Upper lobe of right lung (tissue), 1 donor: Measurements from ENCODE around the gene GPR156. TPM values are rescaled to one million over a fixed set of nuclear protein-coding genes. Genes with fewer than 3 reads are reported as not detected.

ENCODE experiments used
- ATAC-seq: fragments of 200-7000 bp; cut with Tn5 transposase; one replicate; pipeline ENCODE4 v1.9.1; 2020; ENCODE audit warnings: mild to moderate bottlenecking, moderate library complexity
- DNase-seq: peaks from one replicate; pipeline ENCODE4 v3.0.0-alpha.2; 2020
- H3K27ac ChIP-seq: fragments of 200-600 bp; one replicate; pipeline ENCODE4 v1.8.0; 2022
- H3K27me3 ChIP-seq: fragments of 200-600 bp; one replicate; pipeline ENCODE4 v1.8.0; 2022; ENCODE audit warnings: mild to moderate bottlenecking
- H3K36me3 ChIP-seq: fragments of 200-600 bp; one replicate; pipeline ENCODE4 v1.8.0; 2022
- H3K4me1 ChIP-seq: fragments of 200-600 bp; one replicate; pipeline ENCODE4 v1.8.0; 2022
- H3K4me3 ChIP-seq: fragments of 200-600 bp; one replicate; pipeline ENCODE4 v1.8.0; 2022; ENCODE audit warnings: mild to moderate bottlenecking
- H3K9me3 ChIP-seq: fragments of 200-600 bp; one replicate; pipeline ENCODE4 v1.8.0; 2022
- intact Hi-C: fragments of 100-400 bp; cut with DNase I; formaldehyde crosslinking; loops from one replicate; pipeline ENCODE4 v1.11.0; 2022
- total RNA-seq: library from RNA; stranded (reverse); fragmentation: NEBNext Ultra II Directional; extraction: Animal tissue kit (Norgen Biotek cat#: 25700); gene quantifications from one replicate; pipeline ENCODE4 v1.2.1, GENCODE V29; 2021
- TF ChIP-seq, protein P1 (sequence below): fragments of 200-600 bp; IDR thresholded peaks from one replicate; pipeline ENCODE4 v1.8.0; 2022; ENCODE audit warnings: antibody characterized with exemption
- donor health status: DM: no; HTN: yes; CAD: no; lungs with severe emphysema.

Gene GPR156
- total RNA-seq, 1 donor from 2014 or later = 0.09 TPM

- H3K4me1 ChIP-seq = no peaks in the 10 kb centered on the region
- H3K27me3 ChIP-seq = no peaks in the 10 kb centered on the region
- H3K4me3 ChIP-seq = no peak overlapping the region
- DNase-seq (no peak), ATAC-seq (no peak)
- no peaks in the 10 kb centered on the region for H3K9me3 ChIP-seq
- TF ChIP-seq, protein P1, sequence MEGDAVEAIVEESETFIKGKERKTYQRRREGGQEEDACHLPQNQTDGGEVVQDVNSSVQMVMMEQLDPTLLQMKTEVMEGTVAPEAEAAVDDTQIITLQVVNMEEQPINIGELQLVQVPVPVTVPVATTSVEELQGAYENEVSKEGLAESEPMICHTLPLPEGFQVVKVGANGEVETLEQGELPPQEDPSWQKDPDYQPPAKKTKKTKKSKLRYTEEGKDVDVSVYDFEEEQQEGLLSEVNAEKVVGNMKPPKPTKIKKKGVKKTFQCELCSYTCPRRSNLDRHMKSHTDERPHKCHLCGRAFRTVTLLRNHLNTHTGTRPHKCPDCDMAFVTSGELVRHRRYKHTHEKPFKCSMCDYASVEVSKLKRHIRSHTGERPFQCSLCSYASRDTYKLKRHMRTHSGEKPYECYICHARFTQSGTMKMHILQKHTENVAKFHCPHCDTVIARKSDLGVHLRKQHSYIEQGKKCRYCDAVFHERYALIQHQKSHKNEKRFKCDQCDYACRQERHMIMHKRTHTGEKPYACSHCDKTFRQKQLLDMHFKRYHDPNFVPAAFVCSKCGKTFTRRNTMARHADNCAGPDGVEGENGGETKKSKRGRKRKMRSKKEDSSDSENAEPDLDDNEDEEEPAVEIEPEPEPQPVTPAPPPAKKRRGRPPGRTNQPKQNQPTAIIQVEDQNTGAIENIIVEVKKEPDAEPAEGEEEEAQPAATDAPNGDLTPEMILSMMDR = no peak
- H3K27ac ChIP-seq = no peak overlapping the region
- intact Hi-C loops = no loop called here
- H3K36me3 ChIP-seq = no peaks in the 10 kb centered on the region
These were observed 12.7 kb downstream of the GPR156 start for GRCh38 chr3:120272286-120272685.

GRCh38 chr3:120265989-120266388, 19.0 kb downstream of the GPR156 start:
- Histone ChIP-seq H3K27ac (no peak overlapping the region), H3K4me1 (no peaks in the 10 kb centered on the region), H3K27me3 (no peaks in the 10 kb centered on the region), H3K4me3 (no peak overlapping the region), H3K36me3 (no peaks in the 10 kb centered on the region), H3K9me3 (no peaks in the 10 kb centered on the region)
- DNase-seq (no peak), ATAC-seq (no peak)
- intact Hi-C loops = no loop called here
- TF ChIP-seq, protein P1 = no peak

DNA sequence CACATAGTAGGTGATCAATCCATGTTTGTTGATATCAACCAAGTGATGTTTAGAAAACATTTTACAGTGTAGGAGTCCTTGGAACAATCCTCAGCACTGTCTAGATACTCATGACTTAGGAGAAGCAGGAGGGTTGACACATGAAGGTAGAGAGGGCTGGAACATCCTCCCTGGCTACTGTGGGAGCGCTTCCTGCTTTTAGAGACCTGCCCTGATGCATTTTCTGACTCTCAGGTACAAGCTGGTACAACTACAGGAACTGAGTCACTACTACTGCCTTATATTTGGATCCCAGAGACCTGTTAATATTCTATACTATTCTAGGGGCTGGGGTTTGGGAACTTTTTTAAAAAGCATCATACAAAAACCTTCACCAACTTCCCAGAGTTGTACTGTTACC, 20.1 kb downstream of the GPR156 start:
- no peaks in the 10 kb centered on the region for H3K36me3 ChIP-seq
- ATAC-seq (no peak), DNase-seq (no peak)
- no peak overlapping the region for H3K27ac ChIP-seq
- no peak overlapping the region for H3K4me3 ChIP-seq
- no peaks in the 10 kb centered on the region for H3K9me3 ChIP-seq
- TF ChIP-seq, protein P1 = no peak
- H3K4me1 ChIP-seq = no peaks in the 10 kb centered on the region
- H3K27me3 ChIP-seq = no peaks in the 10 kb centered on the region
- intact Hi-C loops = no loop called here

GRCh38 chr3:120263792-120264191, 21.2 kb downstream of the GPR156 start:
- Histone ChIP-seq H3K27ac (no peak overlapping the region), H3K9me3 (no peaks in the 10 kb centered on the region), H3K36me3 (no peaks in the 10 kb centered on the region), H3K4me3 (no peak overlapping the region), H3K4me1 (no peaks in the 10 kb centered on the region), H3K27me3 (no peaks in the 10 kb centered on the region)
- no peak for DNase-seq
- intact Hi-C loops = no loop called here
- TF ChIP-seq, protein P1 = no peak
- ATAC-seq = no peak

DNA sequence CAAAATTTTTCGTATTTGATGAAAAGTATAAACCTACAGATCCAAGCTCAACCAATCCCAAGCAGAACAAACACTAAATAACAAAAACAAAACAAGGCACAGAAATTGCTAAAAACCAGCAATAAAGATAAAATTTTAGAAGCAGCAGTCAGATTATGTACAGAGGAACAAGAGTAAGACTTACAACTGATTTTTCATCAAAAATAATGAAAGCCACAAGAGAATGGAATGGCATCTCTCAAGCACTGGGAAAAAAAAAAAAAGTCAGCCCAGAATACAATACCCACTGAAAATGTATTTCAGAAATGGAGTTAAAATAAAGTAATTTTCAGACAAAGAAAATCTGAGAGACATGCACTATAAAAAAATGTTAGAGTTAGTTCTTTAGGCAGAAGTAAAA, 27.0 kb downstream of the GPR156 start:
- TF ChIP-seq, protein P1 = no peak
- Histone ChIP-seq H3K4me3 (no peak overlapping the region), H3K9me3 (no peaks in the 10 kb centered on the region), H3K27me3 (no peaks in the 10 kb centered on the region), H3K4me1 (no peaks in the 10 kb centered on the region), H3K27ac (no peak overlapping the region), H3K36me3 (no peaks in the 10 kb centered on the region)
- intact Hi-C loops = no loop called here
- no peak for ATAC-seq
- no peak for DNase-seq

DNA sequence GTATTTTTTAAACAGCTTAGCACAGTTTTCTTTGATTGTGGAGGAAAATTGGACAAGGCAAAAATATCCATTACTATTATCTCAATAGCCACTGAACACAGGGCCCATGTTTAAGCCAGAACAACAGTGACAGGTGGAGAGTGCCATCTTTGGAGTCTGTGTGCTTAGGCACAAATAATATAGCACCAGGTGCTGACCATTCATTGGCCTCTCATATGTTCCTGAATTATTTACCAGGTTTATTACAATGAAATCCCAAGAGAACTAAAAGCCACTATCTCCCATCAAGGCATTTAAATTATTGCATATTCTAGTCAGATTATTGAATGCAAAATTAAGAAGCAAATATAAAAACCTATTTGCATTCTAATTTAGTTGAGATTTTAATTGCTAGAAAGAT, 39.6 kb downstream of the GPR156 start:
- Histone ChIP-seq H3K27ac (no peak overlapping the region), H3K4me3 (no peak overlapping the region), H3K4me1 (no peaks in the 10 kb centered on the region), H3K27me3 (no peaks in the 10 kb centered on the region), H3K9me3 (no peaks in the 10 kb centered on the region), H3K36me3 (no peaks in the 10 kb centered on the region)
- TF ChIP-seq, protein P1 = no peak
- intact Hi-C loops = loop anchor here (10.0 kb wide), 1 partner anchor 319 kb away; no protein-coding TSS in a partner anchor
- DNase-seq (no peak), ATAC-seq (no peak)
